HepG2 (cell line): Measurements from ENCODE around the gene HPS6. TPM values are rescaled to one million over a fixed set of nuclear protein-coding genes. Genes with fewer than 3 reads are reported as not detected.

ENCODE experiments used
- ATAC-seq: fragments of 200-7000 bp; cut with Tn5 transposase; 3 replicates; pipeline ENCODE4 v1.9.1; 2020; ENCODE audit warnings: mild to moderate bottlenecking, moderate library complexity
- BruUV-seq: library from RNA; stranded (reverse); fragments of 400-500 nt; replicated peaks from 2 replicates; lab custom pipeline; 2021; lab: Mats Ljungman, UMichigan
- CTCF ChIA-PET: fragments of 300-600 bp; formaldehyde crosslinking; extraction: SDS; loops from one replicate; lab custom pipeline; 2021; ENCODE audit warnings: low total read pairs, inconsistent platforms, low intra/inter-chr PET ratio; lab: Yijun Ruan, JAX
- POLR2A ChIA-PET: fragments of 350-600 bp; sonication (Branson Sonifier 250); formaldehyde crosslinking; loops from one replicate; lab custom pipeline; 2020; ENCODE audit warnings: antibody characterized with exemption, inconsistent platforms; lab: Yijun Ruan, JAX
- DNase-seq: peaks from one replicate; pipeline ENCODE4 v3.0.0-alpha.2; 2015; ENCODE audit warnings: low spot score
- FAIRE-seq: peaks from 3 replicates; lab custom pipeline; 2011; peaks lifted over from hg19 to GRCh38; lab: Jason Lieb, UNC
- H2AFZ ChIP-seq: one replicate; pipeline ENCODE4 v1.6.1; 2011; ENCODE audit warnings: low read length, inconsistent platforms
- H3K27ac ChIP-seq: fragments of 300-600 bp; 3 replicates; pipeline ENCODE4 v1.8.0; 2011; ENCODE audit warnings: mixed run types, mild to moderate bottlenecking, mixed read lengths, low read length, inconsistent platforms; ENCODE audit not compliant: insufficient read depth; ENCODE audit errors: extremely low read length
- H3K27me3 ChIP-seq, 2 experiments: fragments of 200-600 bp in 1 of 2; 2 replicates in 1 of 2; 3 replicates in 1 of 2; pipeline versions ENCODE4 v1.6.0 to v1.8.0; 2011; ENCODE audit warnings: low read length in 2 of 2, mild to moderate bottlenecking in 2 of 2, moderate library complexity in 2 of 2, inconsistent platforms in 1 of 2; ENCODE audit not compliant: insufficient read depth in 2 of 2, control insufficient read depth in 1 of 2
- H3K36me3 ChIP-seq, 2 experiments: fragments of 200-600 bp in 1 of 2; replicated peaks in 1 of 2; 2 replicates in 1 of 2; 3 replicates in 1 of 2; pipeline versions ENCODE4 v1.5.1 to v1.8.0; 2011; ENCODE audit warnings: low read length in 2 of 2, inconsistent platforms in 1 of 2; ENCODE audit not compliant: insufficient read depth in 2 of 2, control insufficient read depth in 1 of 2
- H3K4me1 ChIP-seq: 2 replicates; pipeline ENCODE4 v1.5.1; 2012; ENCODE audit warnings: low read length, inconsistent platforms; ENCODE audit not compliant: insufficient read depth
- H3K4me2 ChIP-seq: 2 replicates; pipeline ENCODE4 v1.6.0; 2011; ENCODE audit warnings: low read depth, low read length, inconsistent platforms
- H3K4me3 ChIP-seq, 3 experiments: fragments of 200-600 bp in 1 of 3; sonication (generic), shearing (Covaris generic) in 1 of 3; replicated peaks in 1 of 3; 2 replicates each; pipeline ENCODE4 v1.5.1; 2011 to 2016; ENCODE audit warnings: low read length in 3 of 3, inconsistent platforms in 2 of 3, low read depth in 2 of 3, mild to moderate bottlenecking in 2 of 3, control low read depth in 1 of 3, mixed read lengths in 1 of 3; ENCODE audit not compliant: insufficient read depth in 1 of 3
- H3K79me2 ChIP-seq: one replicate; pipeline ENCODE4 v1.6.1; 2011; ENCODE audit warnings: low read length, inconsistent platforms; ENCODE audit not compliant: insufficient read depth
- H3K9ac ChIP-seq: 2 replicates; pipeline ENCODE4 v1.6.0; 2011; ENCODE audit warnings: mild to moderate bottlenecking, low read depth, low read length, inconsistent platforms; ENCODE audit not compliant: insufficient read depth
- H3K9me3 ChIP-seq: 2 replicates; pipeline ENCODE4 v1.5.1; 2012; ENCODE audit warnings: mild to moderate bottlenecking, low read length
- H4K20me1 ChIP-seq: 2 replicates; pipeline ENCODE4 v1.6.0; 2011; ENCODE audit warnings: inconsistent platforms, mild to moderate bottlenecking, low read length, moderate library complexity; ENCODE audit not compliant: insufficient read depth
- ATF7-NPFF ChIP-seq: sonication (generic); formaldehyde crosslinking; IDR thresholded peaks from 2 replicates; pipeline ENCODE4 v1.8.1; 2023; ENCODE audit warnings: mild to moderate bottlenecking, low read depth, missing genetic modification reagents, moderate library complexity
- NR2F6 ChIP-seq, 2 experiments: IDR thresholded peaks; 2 replicates each; pipeline ENCODE4 v1.6.1; 2016; ENCODE audit warnings: antibody characterized with exemption in 1 of 2, mild to moderate bottlenecking in 1 of 2
- SPEN ChIP-seq: sonication (generic); formaldehyde crosslinking; IDR thresholded peaks from 2 replicates; pipeline ENCODE4 v1.5.1; 2020; ENCODE audit warnings: low read depth, mild to moderate bottlenecking, missing genetic modification reagents
- SYNCRIP ChIP-seq: fragments of 200-400 bp; formaldehyde crosslinking; IDR thresholded peaks from 2 replicates; pipeline ENCODE4 v1.6.1; 2018; ENCODE audit warnings: mild to moderate bottlenecking, low read depth, low read length; ENCODE audit not compliant: insufficient read depth
- TBX2 ChIP-seq: sonication (generic); formaldehyde crosslinking; IDR thresholded peaks from 2 replicates; pipeline ENCODE4 v1.5.0; 2020; ENCODE audit warnings: missing genetic modification reagents, mild to moderate bottlenecking, borderline replicate concordance
- TEAD2 ChIP-seq: sonication (generic); formaldehyde crosslinking; IDR thresholded peaks from 2 replicates; pipeline ENCODE4 v1.9.0; 2021; ENCODE audit warnings: missing genetic modification reagents
- ZFYVE20 ChIP-seq: sonication (generic); formaldehyde crosslinking; IDR thresholded peaks from 2 replicates; pipeline ENCODE4 v1.8.0; 2023; ENCODE audit warnings: low read depth, mild to moderate bottlenecking, moderate library complexity, missing genetic modification reagents, borderline replicate concordance
- ZNF282 ChIP-seq: fragments of 450-650 bp; IDR thresholded peaks from 2 replicates; pipeline ENCODE4 v1.6.1; 2018; ENCODE audit not compliant: partially characterized antibody
- ZNF337 ChIP-seq: sonication (generic); formaldehyde crosslinking; IDR thresholded peaks from 2 replicates; pipeline ENCODE4 v1.5.1; 2020; ENCODE audit warnings: missing genetic modification reagents, low read depth, mild to moderate bottlenecking, borderline replicate concordance
- ZNF557 ChIP-seq: sonication (generic); formaldehyde crosslinking; IDR thresholded peaks from 2 replicates; pipeline ENCODE4 v1.4.0; 2020; ENCODE audit warnings: missing genetic modification reagents
- ZNF883 ChIP-seq: sonication (generic); formaldehyde crosslinking; IDR thresholded peaks from 2 replicates; pipeline ENCODE4 v1.5.1; 2020; ENCODE audit warnings: mild to moderate bottlenecking, missing genetic modification reagents; ENCODE audit errors: not compliant biosample characterization
- ZSCAN22 ChIP-seq: sonication (generic); formaldehyde crosslinking; IDR thresholded peaks from 2 replicates; pipeline ENCODE4 v1.4.0; 2020; ENCODE audit warnings: mild to moderate bottlenecking, missing genetic modification reagents
- WGBS: methylation state at CpG from one replicate; pipeline ENCODE4 v1.1.6; 2017; ENCODE audit warnings: low lambda C conversion rate; 5-methylcytosine and 5-hydroxymethylcytosine counted together
- in situ Hi-C: cut with HindIII; loops from 2 replicates; pipeline ENCODE4 v1.10.0; 2017; ENCODE audit warnings: low pct_unique_long_range_greater_than_20kb; ENCODE audit not compliant: extremely low pct_ligation_motif_present
- intact Hi-C: fragments of 100-400 bp; cut with micrococcal nuclease; formaldehyde crosslinking; loops from one replicate; pipeline ENCODE4 v1.10.0; 2022; ENCODE audit not compliant: unreplicated experiment
- polyA plus RNA-seq, 8 experiments: library from polyadenylated mRNA; depleted of rRNA in 3 of 8; stranded (reverse) in 7 of 8; unstranded in 1 of 8; fragments of >200 nt; fragmentation: Illumina TruSeq in 4 of 8; extraction: Trizol in 4 of 8; gene quantifications; 2 replicates each; pipeline versions ENCODE4 v1.2.1 to v1.2.3, GENCODE V29; 2011 to 2016; ENCODE audit warnings: low read depth in 4 of 8, missing spikeins in 1 of 8, mixed read lengths in 1 of 8; ENCODE audit not compliant: insufficient read depth in 1 of 8
- total RNA-seq, 5 experiments: library from RNA; depleted of rRNA; stranded (reverse); fragments of >200 nt; fragmentation: Illumina TruSeq; extraction: Trizol; gene quantifications; 2 replicates each; pipeline ENCODE4 v1.2.3, GENCODE V29; 2016; ENCODE audit warnings: low read depth in 1 of 5
- TF ChIP-seq, protein P1 (sequence below): IDR thresholded peaks from 2 replicates; pipeline ENCODE4 v1.4.0; 2020; ENCODE audit warnings: mild to moderate bottlenecking, missing genetic modification reagents
- TF ChIP-seq, protein P2 (sequence below): sonication (generic); formaldehyde crosslinking; conservative IDR thresholded peaks from 2 replicates; pipeline ENCODE4 v1.8.0; 2022; ENCODE audit warnings: mild to moderate bottlenecking, moderate library complexity, missing genetic modification reagents
- TF ChIP-seq, protein P3 (sequence below): sonication (generic); formaldehyde crosslinking; IDR thresholded peaks from 2 replicates; pipeline ENCODE4 v1.8.1; 2023; ENCODE audit warnings: mild to moderate bottlenecking, missing genetic modification reagents
- TF ChIP-seq, protein P4 (sequence below): sonication (generic); formaldehyde crosslinking; IDR thresholded peaks from 2 replicates; pipeline ENCODE4 v1.4.0; 2020; ENCODE audit warnings: missing genetic modification reagents, borderline replicate concordance

Gene HPS6
- total and polyA plus RNA-seq, 2 of the 13 experiments (the other 11 are each of a cell fraction or from before 2014, with no cell fraction given), result 2.9 to 14.9 TPM

DNA sequence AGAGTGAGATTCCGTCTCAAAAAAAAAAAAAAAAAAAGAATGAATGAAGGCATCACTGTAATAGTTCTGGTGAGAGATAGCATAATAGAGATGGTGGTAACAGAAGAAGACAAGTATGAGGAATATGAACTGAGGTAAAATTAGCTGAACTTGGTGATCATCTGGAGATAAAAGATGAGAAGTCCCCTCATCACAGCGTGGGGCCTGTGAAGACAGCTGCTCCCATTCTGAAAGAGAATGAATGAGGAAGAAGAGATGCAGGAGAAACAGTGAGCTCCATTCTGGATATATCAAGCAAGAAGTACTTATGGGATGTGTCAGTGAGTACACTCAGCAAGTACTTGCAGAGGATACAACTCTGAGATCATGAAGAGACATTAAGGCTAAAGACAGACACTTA lies 37.9 kb upstream of the HPS6 start:
- Histone ChIP-seq H3K36me3 (peaks cover 12 to 57% of the 10 kb centered on the region in 2 experiments; a peak in 4 of 5 replicates), H2AFZ (no peak overlapping the region)
- POLR2A ChIA-PET, result interaction anchor here (0.6 kb wide), 1 partner anchor 17 kb away, joined by 3 read pairs; no protein-coding TSS in a partner anchor

More for the DNA sequence above, 37.9 kb upstream of the HPS6 start:
- CTCF ChIA-PET, result no interaction called here
- Histone ChIP-seq H3K4me2 (no peak overlapping the region), H3K9me3 (no peaks in the 10 kb centered on the region), H3K9ac (no peak overlapping the region), H3K4me1 (no peaks in the 10 kb centered on the region), H3K27me3 (no peaks in the 10 kb centered on the region), H3K27ac (no peak overlapping the region), H4K20me1 (no peaks in the 10 kb centered on the region), H3K79me2 (no peaks in the 10 kb centered on the region), H3K4me3 (no peak overlapping the region)
- WGBS, result 100% methylated on average over 2 of the region's 2 CpGs
- no TSS peak for BruUV-seq
- FAIRE-seq (no peak), ATAC-seq (no peak), DNase-seq (no peak)
- in situ Hi-C loops, result no loop called here
- TF ChIP-seq ZNF883 (CRISPR knock-in tag) (no peak), ATF7-NPFF (CRISPR knock-in tag) (no peak), TEAD2 (CRISPR knock-in tag) (no peak), ZFYVE20 (CRISPR knock-in tag) (no peak), ZSCAN22 (CRISPR knock-in tag) (no peak), ZNF557 (CRISPR knock-in tag) (no peak), SPEN (CRISPR knock-in tag) (no peak), ZNF282 (no peak), ZNF337 (CRISPR knock-in tag) (no peak), NR2F6 (IDR thresholded peaks at IDR 0.05) (no peak), NR2F6 (CRISPR knock-in tag; IDR thresholded peaks at IDR 0.05) (no peak), TBX2 (CRISPR knock-in tag) (no peak), SYNCRIP (no peak)
- TF ChIP-seq, protein P1, sequence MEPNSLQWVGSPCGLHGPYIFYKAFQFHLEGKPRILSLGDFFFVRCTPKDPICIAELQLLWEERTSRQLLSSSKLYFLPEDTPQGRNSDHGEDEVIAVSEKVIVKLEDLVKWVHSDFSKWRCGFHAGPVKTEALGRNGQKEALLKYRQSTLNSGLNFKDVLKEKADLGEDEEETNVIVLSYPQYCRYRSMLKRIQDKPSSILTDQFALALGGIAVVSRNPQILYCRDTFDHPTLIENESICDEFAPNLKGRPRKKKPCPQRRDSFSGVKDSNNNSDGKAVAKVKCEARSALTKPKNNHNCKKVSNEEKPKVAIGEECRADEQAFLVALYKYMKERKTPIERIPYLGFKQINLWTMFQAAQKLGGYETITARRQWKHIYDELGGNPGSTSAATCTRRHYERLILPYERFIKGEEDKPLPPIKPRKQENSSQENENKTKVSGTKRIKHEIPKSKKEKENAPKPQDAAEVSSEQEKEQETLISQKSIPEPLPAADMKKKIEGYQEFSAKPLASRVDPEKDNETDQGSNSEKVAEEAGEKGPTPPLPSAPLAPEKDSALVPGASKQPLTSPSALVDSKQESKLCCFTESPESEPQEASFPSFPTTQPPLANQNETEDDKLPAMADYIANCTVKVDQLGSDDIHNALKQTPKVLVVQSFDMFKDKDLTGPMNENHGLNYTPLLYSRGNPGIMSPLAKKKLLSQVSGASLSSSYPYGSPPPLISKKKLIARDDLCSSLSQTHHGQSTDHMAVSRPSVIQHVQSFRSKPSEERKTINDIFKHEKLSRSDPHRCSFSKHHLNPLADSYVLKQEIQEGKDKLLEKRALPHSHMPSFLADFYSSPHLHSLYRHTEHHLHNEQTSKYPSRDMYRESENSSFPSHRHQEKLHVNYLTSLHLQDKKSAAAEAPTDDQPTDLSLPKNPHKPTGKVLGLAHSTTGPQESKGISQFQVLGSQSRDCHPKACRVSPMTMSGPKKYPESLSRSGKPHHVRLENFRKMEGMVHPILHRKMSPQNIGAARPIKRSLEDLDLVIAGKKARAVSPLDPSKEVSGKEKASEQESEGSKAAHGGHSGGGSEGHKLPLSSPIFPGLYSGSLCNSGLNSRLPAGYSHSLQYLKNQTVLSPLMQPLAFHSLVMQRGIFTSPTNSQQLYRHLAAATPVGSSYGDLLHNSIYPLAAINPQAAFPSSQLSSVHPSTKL (CRISPR knock-in tag), result no peak
- TF ChIP-seq, protein P2, sequence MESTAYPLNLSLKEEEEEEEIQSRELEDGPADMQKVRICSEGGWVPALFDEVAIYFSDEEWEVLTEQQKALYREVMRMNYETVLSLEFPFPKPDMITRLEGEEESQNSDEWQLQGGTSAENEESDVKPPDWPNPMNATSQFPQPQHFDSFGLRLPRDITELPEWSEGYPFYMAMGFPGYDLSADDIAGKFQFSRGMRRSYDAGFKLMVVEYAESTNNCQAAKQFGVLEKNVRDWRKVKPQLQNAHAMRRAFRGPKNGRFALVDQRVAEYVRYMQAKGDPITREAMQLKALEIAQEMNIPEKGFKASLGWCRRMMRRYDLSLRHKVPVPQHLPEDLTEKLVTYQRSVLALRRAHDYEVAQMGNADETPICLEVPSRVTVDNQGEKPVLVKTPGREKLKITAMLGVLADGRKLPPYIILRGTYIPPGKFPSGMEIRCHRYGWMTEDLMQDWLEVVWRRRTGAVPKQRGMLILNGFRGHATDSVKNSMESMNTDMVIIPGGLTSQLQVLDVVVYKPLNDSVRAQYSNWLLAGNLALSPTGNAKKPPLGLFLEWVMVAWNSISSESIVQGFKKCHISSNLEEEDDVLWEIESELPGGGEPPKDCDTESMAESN, result no peak
- TF ChIP-seq, protein P3, sequence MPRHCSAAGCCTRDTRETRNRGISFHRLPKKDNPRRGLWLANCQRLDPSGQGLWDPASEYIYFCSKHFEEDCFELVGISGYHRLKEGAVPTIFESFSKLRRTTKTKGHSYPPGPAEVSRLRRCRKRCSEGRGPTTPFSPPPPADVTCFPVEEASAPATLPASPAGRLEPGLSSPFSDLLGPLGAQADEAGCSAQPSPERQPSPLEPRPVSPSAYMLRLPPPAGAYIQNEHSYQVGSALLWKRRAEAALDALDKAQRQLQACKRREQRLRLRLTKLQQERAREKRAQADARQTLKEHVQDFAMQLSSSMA, result no peak
- TF ChIP-seq, protein P4, sequence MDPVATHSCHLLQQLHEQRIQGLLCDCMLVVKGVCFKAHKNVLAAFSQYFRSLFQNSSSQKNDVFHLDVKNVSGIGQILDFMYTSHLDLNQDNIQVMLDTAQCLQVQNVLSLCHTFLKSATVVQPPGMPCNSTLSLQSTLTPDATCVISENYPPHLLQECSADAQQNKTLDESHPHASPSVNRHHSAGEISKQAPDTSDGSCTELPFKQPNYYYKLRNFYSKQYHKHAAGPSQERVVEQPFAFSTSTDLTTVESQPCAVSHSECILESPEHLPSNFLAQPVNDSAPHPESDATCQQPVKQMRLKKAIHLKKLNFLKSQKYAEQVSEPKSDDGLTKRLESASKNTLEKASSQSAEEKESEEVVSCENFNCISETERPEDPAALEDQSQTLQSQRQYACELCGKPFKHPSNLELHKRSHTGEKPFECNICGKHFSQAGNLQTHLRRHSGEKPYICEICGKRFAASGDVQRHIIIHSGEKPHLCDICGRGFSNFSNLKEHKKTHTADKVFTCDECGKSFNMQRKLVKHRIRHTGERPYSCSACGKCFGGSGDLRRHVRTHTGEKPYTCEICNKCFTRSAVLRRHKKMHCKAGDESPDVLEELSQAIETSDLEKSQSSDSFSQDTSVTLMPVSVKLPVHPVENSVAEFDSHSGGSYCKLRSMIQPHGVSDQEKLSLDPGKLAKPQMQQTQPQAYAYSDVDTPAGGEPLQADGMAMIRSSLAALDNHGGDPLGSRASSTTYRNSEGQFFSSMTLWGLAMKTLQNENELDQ (CRISPR knock-in tag), result no peak
- intact Hi-C loops, result no loop called here
